Nucleus accumbens (tissue), 56 donors: ENCODE measurements around the gene RDM1.

Source experiments
- DNase-seq, 56 donors: peaks; one replicate each; lab custom pipeline; 2025; lab: John Stamatoyannopoulos, UW

RDM1 gene

DNA sequence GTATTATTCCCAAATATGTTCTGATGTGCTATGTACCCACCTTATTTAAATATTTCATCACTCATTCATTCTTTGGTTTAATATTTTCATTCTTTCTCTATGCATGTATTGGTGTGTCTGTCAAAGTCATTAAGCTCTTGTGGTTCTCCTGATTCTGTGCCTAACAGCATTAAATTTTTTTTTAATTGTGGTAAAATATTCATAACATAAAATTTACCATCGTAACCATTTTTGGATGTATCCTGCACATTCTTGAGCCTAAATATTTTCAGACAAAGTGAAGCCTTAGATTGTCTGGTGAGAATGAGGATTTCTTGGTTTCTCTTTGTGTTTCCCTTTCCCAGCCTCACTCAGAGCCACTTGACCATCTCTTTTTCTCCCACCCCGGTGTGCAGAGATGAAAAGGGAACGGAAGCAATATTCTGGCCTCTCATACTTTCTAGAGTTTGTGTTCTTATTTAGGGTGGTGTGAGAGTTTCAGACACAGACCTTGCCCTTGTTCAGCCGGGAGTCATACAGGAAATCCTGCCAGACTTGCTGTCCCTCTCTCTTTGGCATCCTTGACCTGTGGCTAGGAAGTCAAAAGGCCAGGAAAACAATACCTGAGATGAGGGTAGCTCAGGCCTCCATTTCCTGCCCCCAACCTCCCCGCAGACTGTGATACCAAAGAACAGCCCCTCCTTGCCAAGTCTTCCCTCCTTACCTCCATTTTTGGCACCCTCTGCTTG, 55.3 kb downstream of the RDM1 start:
- DNase-seq = no peak

DNA sequence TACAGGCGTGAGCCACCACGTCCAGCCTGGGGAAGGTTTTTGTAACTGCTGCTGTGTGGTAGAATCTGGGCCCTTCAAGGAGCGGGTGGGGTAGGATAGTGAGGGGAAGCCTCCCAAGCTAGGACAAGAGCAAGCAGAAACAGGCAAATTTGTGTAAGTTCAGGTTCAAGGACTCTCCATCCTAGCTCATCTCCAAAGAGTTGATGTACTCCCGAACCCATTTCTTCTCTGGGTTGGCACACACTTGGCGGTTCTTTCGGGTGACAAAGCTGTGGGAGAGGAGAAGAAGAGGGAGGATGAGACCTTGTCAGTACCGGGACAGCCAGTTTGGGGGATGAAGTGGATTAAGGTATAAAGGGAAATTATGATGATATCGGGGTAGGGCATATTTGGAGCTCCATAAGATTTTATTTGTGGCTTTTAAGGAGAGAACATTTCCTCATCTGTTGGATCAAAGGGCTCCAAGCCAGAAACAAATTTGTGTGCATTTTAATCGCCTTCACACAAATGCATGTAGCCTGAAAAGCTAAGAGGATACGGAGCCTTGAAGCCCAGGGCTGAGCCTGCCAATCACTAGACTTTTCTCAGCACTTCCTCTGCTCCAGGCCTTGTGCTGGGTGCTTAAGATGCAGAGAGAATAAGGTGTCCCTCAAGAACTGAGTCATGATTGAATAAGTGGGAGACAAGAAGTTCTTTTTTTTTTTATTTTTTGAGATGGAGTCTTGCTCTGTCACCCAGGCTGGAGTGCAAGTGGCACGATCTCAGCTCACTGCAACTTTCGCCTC, 58.2 kb downstream of the RDM1 start:
- DNase-seq = peak in 8 of 56 donors; percentile 11 to 41 (median 22)

DNA sequence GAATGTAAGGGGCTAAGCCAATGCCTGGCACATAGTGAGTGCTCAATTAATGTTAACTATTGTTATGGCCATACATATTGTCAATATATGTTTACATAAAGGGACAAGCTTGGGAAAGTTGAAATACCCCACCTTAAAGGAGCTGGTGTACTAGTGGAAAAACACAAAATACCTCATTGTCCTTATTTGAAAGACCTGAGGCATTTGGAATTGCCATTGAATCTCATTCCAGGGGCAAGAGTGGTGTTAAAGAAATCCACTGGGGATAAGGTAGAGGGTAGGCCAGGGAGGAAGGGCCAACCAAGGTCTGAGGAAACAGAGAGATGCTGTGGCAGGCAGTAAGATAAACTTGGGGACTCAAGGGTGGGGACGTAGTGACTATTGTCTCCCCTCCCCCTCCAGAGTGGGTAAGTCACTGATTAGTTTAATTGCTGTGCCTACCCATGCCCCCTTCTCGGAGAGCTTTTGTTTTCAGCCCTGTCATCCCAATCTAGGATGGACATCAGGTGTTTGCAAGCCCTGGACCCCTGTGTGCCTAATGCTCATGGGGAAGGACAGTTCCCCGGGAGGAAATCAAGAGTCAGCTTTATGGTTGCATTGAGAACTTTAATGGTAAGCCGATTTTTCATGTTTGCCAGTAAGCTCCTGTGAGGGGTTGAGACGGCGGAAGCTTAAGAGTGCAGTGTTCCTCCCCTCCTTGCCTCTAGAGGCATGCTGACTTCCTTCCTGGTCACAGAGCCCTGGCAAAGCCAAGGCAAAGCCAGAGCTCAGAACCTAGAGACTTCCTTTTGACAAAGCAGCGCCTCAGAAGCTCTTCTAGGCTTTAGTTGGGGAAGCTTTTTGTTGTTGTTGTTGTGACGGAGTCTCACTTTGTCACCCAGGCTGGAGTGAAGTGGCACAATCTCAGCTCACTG, 59.4 kb downstream of the RDM1 start:
- DNase-seq = no peak

DNA sequence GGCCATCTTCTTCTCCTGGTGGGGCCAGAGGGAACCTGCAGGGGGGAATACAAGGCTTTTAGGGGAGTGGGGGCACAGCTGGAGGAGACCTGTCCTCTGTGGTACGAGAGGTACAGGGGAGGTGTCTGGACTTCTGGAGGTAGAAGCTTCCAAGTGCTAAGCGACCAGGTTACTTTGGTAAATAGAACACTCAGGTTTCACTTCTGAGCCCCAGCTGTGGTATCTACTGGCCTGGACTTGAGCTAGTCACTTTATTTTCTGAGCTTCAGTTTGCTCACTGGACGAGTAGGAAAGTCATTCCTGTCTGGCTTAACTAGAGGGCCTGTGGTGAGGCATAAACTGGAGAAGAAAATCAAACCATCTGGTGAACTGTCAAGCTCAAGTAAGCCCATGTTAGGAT, 61.8 kb downstream of the RDM1 start, which contains the start of gene HEATR9:
Gene HEATR9, minus strand, starts transcription at position 155 of the 400 bp plus-strand sequence. Its CDS starts 149 bp downstream, at position 6.
- DNase-seq = no peak
